ENCODE measurements around the gene CSF1R. TPM values are rescaled to one million over a fixed set of nuclear protein-coding genes. Genes with fewer than 3 reads are reported as not detected.

CSF1R gene
- total RNA-seq, 1 donor from 2014 or later: 74.8 TPM

DNA sequence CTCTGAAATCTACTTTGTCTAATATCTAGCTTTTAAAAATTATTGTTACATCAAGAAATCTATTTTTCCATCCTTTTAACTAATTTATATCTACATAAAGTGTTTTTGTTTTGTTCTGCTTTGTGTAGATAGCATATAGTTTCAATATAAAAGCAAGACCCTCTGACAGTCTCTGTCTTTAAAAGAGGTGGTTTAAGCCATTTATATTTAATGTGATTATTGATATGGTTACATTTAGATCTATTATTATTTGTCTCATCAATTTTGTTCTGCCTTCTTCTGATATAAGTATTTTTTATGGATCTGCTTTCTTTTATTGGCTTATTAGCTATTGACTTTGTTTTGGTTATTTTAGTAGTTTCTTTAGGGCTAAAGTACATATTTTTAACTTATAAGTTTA lies 69.8 kb downstream of the CSF1R start:
- ATAC-seq (no peak), DNase-seq (ENCODE audit: low spot score) (no peak)
- intact Hi-C loops (cut with DNase I): no loop called here

GRCh38 chr5:150015415-150015814 lies 70.9 kb downstream of the CSF1R start:
- DNase-seq (ENCODE audit: low spot score) (no peak), ATAC-seq (no peak)
- intact Hi-C loops (cut with DNase I): no loop called here

- no peak for ATAC-seq
- intact Hi-C loops (cut with DNase I): no loop called here
Observed at GRCh38 chr5:150014456-150014855, 71.9 kb downstream of the CSF1R start.

GRCh38 chr5:150013931-150014330 lies 72.4 kb downstream of the CSF1R start:
- no peak for DNase-seq (ENCODE audit: low spot score)
- no peak for ATAC-seq
- intact Hi-C loops (cut with DNase I): no loop called here

More at GRCh38 chr5:150014456-150014855, 71.9 kb downstream of the CSF1R start:
- no peak for DNase-seq (ENCODE audit: low spot score)

DNA sequence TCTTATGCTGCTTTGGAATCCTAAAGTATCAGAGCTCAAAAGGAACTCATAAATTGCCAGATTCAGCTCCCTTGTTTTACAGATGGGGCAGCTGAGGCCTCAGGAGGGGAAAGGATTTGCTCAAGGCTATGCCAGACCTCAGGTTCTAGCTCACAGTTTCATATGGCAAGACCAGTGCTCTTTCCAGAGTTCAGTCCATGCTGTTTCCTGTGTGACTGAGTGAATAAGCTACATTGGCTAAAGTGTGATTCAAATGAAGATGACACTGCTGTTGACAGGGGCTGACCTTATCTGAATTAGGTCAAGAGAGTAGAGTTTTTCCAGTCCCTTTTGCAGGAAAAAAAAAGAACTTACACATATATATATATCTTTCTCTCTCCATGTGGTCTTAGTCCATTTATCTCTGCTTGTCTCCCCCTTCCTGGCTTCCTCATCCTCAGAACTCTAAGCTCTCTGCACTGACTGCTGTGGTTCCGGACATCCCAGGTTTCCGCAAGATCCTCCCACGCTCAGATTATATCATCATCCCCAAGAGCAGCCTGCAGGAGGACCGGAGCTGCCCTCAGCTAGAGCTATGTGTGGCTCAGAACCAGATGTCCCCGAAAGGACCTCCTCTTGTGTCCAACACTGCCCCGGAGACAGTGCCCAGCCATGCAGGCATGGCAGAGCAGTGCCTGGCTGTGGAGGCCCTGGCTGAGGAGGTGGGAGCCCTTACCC lies 76.5 kb downstream of the CSF1R start:
- ATAC-seq (no peak), DNase-seq (ENCODE audit: low spot score) (no peak)
- intact Hi-C loops (cut with DNase I): no loop called here

GRCh38 chr5:150007050-150007449 lies 79.3 kb downstream of the CSF1R start:
- DNase-seq (ENCODE audit: low spot score) (no peak), ATAC-seq (no peak)
- intact Hi-C loops (cut with DNase I): no loop called here

GRCh38 chr5:150006318-150006717 lies 80.0 kb downstream of the CSF1R start:
- intact Hi-C loops (cut with DNase I): no loop called here
- DNase-seq (ENCODE audit: low spot score) (no peak), ATAC-seq (no peak)

Other genes with a start within 250 kb of the CSF1R start
- gene PDE6A, start 141.8 kb downstream of the CSF1R start, total RNA-seq: not detected
- 15.8 TPM for gene SLC26A2, start 125.8 kb downstream of the CSF1R start, total RNA-seq
- 8.2 TPM for gene TIGD6, start 85.9 kb downstream of the CSF1R start, total RNA-seq
- gene HMGXB3, start 85.8 kb downstream of the CSF1R start, total RNA-seq: 34.6 TPM
- gene PDGFRB, start 69.3 kb upstream of the CSF1R start, total RNA-seq: 215 TPM
- gene CDX1, start 80.2 kb upstream of the CSF1R start, total RNA-seq: not detected
- not detected for gene SLC6A7, start 103.5 kb upstream of the CSF1R start, total RNA-seq
- gene CAMK2A, start 203.2 kb upstream of the CSF1R start, total RNA-seq: 2.5 TPM
- 6.3 TPM for gene ARSI, start 216.4 kb upstream of the CSF1R start, total RNA-seq

All from sciatic nerve (tissue), 2 donors.